Right lobe of liver (tissue), 4 donors: ENCODE measurements around the gene CCSAP.

Source experiments
- CTCF ChIP-seq, 4 donors: fragments of 200-600 bp in 3 of 4; fragments of 450-650 bp in 1 of 4; IDR thresholded peaks; one replicate each; pipeline versions ENCODE4 v1.5.1 to v1.8.0; 2016 to 2022; ENCODE audit warnings: antibody characterized with exemption in 4 of 4, mild to moderate bottlenecking in 2 of 4
- POLR2A ChIP-seq: fragments of 450-650 bp; IDR thresholded peaks from one replicate; pipeline ENCODE4 v1.6.1; 2017; ENCODE audit warnings: antibody characterized with exemption, mild to moderate bottlenecking
- donor health status: DM: no; HTN: no; CAD: no.
- donor health status: DM: no; HTN: no; CAD: no.
- donor health status: DM: no; HTN: yes; CAD: no.

GRCh38 chr1:229309684-229310083, 33.2 kb downstream of the CCSAP start:
- no peak for TF ChIP-seq CTCF (IDR thresholded peaks at IDR 0.05)
- no peak for TF ChIP-seq POLR2A
